ENCODE data around the gene RBP4.
A peak's percentile ranks its signal among the peaks of the same experiment; 100 is the strongest.
"Not testable (repeated sequence)": the region's sequence is repeated elsewhere in the genome, so short reads cannot be mapped to it uniquely, and the experiment has no call there.

Gene RBP4

DNA sequence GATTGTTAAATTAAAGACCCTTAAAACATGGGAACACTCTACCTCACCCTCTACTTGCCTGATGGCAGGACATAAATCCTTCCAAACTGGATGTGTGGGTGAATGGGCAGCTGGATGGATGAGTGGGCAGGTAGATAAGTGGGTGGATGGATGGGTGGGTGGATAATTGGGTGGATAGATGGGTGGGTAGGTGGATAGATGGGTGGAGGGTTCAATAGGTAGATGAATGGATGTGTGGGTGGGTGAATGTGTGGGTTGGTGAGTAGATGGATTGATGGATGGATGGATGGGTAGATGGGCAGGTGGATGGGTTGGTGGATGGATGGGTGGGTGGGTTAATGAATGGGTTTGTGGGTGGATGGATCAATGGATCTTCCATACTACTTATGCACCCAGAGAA lies 53.5 kb downstream of the RBP4 start:
- no peak for DNase-seq (ENCODE audit: low read depth)
- TF ChIP-seq CTCF (conservative IDR thresholded peaks at IDR 0.05; ENCODE audit: low read depth, low read length) = no peak
- H3K4me3 ChIP-seq (ENCODE audit: low read depth, low read length) = no peak overlapping the region

GRCh38 chr10:93546995-93547394 lies 54.0 kb downstream of the RBP4 start:
- H3K4me3 ChIP-seq (ENCODE audit: low read depth, low read length); DNase-seq (ENCODE audit: low read depth): not testable (repeated sequence)

GRCh38 chr10:93542358-93542791 lies 58.7 kb downstream of the RBP4 start:
- no peak overlapping the region for H3K4me3 ChIP-seq (ENCODE audit: low read depth, low read length)
- TF ChIP-seq CTCF (conservative IDR thresholded peaks at IDR 0.05; ENCODE audit: low read depth, low read length) = no peak
- DNase-seq (ENCODE audit: low read depth) = peak; percentile 13
